Esophagus muscularis mucosa (tissue), 4 donors: ENCODE results near the gene UNC45B.

Experiments
- EP300 ChIP-seq: sonication (generic); formaldehyde crosslinking; IDR thresholded peaks from one replicate; pipeline ENCODE4 v1.6.1; 2017; ENCODE audit warnings: antibody characterized with exemption
- POLR2A ChIP-seq: fragments of 450-650 bp; IDR thresholded peaks from one replicate; pipeline ENCODE4 v1.6.1; 2017; ENCODE audit warnings: antibody characterized with exemption, moderate library complexity, mild to moderate bottlenecking, low read depth
- POLR2AphosphoS5 ChIP-seq, 2 donors: sonication (generic); formaldehyde crosslinking; IDR thresholded peaks; one replicate each; pipeline ENCODE4 v1.6.1; 2017; ENCODE audit warnings: antibody characterized with exemption in 2 of 2
- TF ChIP-seq, protein P1 (sequence below), 3 experiments: fragments of 200-600 bp in 2 of 3; fragments of 450-650 bp in 1 of 3; sonication (generic) in 2 of 3; IDR thresholded peaks; one replicate each; pipeline ENCODE4 v1.5.1; 2017 to 2019; ENCODE audit warnings: antibody characterized with exemption in 3 of 3, mild to moderate bottlenecking in 2 of 3, moderate library complexity in 1 of 3

DNA sequence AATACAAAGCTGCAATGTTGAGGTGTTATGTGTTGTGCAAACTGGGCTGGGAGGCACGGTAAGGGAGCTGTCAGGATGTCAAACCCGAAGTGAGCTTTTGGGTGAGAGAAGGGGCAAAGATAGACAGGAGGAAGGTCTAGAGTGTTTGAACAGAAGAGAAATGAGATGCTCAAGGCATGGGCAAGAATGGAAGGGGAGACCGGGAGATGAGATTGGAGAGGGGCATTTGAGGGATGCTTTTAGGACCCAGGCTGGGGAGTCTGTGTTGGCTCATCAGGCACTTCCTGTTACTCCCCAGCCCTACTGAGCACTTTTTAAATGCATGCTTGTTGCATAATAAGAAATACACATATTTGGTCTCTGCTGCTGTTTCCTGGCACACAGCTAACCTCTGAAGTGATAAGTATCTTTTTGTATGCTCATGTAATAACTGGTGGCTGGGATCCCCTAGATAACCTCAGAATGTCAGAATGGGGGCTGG is 13.7 kb downstream of the UNC45B start:
- TF ChIP-seq, protein P1, sequence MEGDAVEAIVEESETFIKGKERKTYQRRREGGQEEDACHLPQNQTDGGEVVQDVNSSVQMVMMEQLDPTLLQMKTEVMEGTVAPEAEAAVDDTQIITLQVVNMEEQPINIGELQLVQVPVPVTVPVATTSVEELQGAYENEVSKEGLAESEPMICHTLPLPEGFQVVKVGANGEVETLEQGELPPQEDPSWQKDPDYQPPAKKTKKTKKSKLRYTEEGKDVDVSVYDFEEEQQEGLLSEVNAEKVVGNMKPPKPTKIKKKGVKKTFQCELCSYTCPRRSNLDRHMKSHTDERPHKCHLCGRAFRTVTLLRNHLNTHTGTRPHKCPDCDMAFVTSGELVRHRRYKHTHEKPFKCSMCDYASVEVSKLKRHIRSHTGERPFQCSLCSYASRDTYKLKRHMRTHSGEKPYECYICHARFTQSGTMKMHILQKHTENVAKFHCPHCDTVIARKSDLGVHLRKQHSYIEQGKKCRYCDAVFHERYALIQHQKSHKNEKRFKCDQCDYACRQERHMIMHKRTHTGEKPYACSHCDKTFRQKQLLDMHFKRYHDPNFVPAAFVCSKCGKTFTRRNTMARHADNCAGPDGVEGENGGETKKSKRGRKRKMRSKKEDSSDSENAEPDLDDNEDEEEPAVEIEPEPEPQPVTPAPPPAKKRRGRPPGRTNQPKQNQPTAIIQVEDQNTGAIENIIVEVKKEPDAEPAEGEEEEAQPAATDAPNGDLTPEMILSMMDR (IDR thresholded peaks at IDR 0.05) = no peak
- TF ChIP-seq POLR2AphosphoS5 (IDR thresholded peaks at IDR 0.05) (no peak), POLR2A (no peak), EP300 (no peak)
